PC-3 (cell line): Measurements from ENCODE around the gene ENPP1.

ENCODE experiments used
- CTCF ChIP-seq: fragments of 300-600 bp; sonication (generic); conservative IDR thresholded peaks from 2 replicates; pipeline ENCODE4 v1.5.1; 2017; ENCODE audit warnings: antibody characterized with exemption, low read depth, mild to moderate bottlenecking, low read length
- EZH2 ChIP-seq: fragments of 300-600 bp; sonication (generic); IDR thresholded peaks from one replicate; pipeline ENCODE4 v1.6.1; 2017; ENCODE audit warnings: antibody characterized with exemption, mild to moderate bottlenecking, low read length; ENCODE audit not compliant: unreplicated experiment
- EZH2phosphoT487 ChIP-seq: fragments of 300-600 bp; sonication (generic); IDR thresholded peaks from 2 replicates; pipeline ENCODE4 v1.6.1; 2018; ENCODE audit warnings: mild to moderate bottlenecking, antibody characterized with exemption, low read length, borderline replicate concordance

DNA sequence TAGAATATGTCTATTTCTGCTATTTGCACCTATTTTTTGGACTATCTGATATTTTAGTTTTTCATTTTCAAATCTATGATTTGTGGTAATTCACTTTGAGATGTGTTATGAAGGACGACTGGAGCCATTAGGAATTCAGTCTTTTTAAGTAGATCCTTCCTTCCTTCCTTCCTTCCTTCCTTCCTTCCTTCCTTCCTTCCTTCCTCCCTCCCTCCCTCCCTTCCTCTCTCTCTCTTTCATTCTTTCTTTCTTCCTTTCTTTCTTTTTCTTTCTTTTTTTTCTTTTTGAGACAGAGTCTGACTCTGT, 46.1 kb upstream of the ENPP1 start:
- TF ChIP-seq CTCF (no peak), EZH2 (no peak), EZH2phosphoT487 (no peak)
